HG03457 (cell line): ENCODE results near the gene RPTOR.

ENCODE experiments used
- ATAC-seq: cut with Tn5 transposase; IDR thresholded peaks from one replicate; pipeline ENCODE4 v1.9.1; 2021; ENCODE audit warnings: moderate number of reproducible peaks; ENCODE audit not compliant: unreplicated experiment

Gene RPTOR

GRCh38 chr17:80585890-80586845 is 41.5 kb downstream of the RPTOR start:
- no peak for ATAC-seq

- ATAC-seq: no peak
Measured at GRCh38 chr17:80586846-80587228, 42.2 kb downstream of the RPTOR start.

DNA sequence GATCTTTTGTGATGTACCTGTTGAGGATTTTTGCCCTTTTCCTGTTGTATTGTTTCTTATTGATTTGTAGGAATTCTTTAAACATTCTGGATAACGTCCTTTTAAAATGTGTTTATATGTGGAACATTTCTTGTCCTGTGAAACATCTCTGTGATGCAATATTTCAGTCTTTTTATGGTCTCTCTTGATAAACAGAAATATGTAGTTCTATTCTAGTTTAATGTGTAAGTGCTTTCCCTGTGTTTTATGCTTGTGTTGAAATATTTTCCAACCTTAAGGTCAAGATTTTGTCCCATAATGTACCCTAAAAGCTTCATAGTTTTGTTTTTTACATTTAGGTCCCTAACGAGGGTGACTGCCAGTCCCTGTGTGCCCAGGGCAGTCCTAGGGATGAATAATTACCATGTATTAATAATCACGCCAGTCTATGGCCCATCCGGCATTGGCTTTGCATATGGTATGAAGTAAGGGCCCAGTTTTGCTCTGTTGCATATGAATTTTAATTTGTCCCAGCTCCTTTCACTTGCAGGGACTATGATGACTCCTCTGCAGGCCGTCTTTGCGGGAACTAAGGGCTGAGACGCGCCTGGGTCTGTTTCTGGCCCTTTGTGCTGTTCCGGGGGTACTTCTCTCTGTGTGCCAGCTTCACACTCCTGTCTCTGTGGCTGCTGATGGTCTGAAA is 44.2 kb downstream of the RPTOR start:
- ATAC-seq: no peak

- ATAC-seq: no peak
Measured at GRCh38 chr17:80591788-80592187, 47.1 kb downstream of the RPTOR start.

DNA sequence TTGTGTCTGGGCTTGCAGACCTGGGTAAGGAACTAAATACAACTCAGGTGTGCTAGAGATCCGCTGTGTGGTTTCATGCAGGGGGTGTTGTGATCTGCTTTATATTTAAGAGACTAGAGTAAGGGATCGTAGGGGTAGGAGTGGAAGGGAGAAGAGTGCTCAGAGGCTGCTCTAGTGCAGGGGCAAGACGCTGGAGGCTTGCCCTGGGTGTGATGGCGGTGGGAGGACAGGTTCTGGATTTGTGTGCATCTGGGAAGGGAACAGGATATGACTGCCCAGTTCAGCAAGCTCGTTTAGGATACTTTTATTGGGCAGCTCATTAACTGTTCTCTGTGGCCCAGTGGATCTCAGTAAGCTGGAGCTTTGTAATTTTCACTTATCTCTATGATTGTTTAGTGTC is 47.6 kb downstream of the RPTOR start:
- ATAC-seq: no peak

DNA sequence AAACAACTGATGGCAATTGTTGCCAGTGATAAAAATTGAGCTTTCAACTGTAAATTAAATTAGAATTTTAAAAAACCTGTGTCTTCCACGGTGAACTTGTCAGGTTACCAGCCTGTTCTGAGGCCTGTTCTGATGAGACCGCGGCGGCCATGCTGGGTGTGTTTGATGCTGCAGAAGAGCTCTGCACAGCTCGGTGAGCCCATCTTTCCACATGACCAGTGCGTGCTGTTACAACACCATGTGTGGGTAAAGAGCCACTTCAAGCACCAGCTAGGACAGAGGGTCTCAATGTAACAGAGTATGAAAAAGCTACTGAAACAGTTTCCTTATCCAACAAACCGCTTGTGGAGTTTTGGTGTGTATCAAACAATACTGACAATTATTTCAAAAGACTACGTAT is 48.5 kb downstream of the RPTOR start:
- ATAC-seq: no peak

GRCh38 chr17:80594431-80595269 is 50.0 kb downstream of the RPTOR start:
- no peak for ATAC-seq

GRCh38 chr17:80596760-80597608 is 52.3 kb downstream of the RPTOR start:
- ATAC-seq: no peak

DNA sequence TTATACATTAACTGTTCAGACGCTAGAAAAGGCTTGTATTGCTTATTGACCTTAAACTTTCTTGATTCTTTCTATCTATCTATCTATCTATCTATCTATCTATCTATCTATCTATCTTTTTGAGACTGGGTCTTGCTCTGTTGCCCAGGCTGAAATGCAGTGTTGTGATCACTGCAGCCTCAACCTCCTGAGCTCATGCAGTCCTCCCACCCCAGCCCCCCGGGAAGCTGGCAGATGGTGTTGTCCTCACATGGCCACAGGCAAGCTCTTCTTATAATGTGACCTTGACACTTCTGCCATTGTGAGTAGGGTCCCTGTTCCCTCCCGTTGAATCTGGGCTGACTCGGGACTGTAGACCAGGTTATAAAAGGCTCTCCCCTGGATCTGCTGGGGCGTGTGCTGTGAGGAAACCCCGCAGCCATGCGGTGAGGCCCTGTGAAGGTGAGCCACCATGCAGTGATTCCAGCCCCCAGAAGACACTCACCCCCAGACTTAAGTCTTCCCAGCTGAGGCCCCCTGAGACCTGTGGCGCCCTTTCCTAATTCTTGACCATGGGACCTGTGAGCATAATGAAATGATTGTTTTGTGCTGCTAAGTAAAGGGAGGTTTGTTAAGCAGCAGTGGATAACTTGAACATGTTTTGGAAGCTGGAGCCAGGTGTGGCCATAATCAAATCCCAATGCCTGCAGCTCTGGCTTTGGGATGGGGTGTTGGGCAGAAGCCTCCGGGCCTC is 54.3 kb downstream of the RPTOR start:
- ATAC-seq: no peak

DNA sequence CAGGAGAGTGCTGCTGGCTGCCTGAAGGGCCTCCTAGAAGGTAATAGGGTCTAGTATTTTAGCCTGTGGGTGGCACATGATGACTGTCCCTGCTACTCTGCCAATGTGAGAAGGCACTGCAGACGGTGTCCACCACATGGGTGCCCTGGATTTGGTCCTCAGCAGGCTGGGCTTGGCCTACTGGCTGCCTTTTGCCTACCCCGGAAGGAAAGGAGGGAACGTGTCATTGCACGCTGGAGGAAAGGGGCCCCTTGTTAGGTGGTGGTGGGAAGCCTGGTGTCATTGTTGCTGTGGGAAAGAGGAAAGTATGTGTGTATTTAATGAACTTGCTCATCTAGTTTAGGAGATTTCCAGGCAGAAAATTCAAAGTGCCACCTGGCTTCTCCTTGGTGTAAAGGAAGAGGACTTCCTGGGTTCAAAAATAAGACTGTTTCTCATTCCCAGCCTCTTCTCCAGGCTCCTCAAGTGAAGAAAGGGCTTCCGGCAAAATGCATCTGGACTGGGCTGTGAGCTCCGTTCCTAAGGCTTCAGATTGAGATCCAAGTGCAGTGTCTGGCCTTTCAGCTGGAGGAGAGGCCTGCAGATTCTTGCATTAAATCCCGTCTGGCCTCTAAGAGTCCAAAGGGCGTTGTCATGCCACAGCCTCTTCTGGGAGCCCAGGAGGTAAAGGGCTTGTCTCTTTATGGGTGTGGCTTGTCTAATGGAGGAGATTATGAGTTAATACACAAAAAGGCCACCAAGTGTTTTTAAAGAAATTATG is 55.1 kb downstream of the RPTOR start:
- no peak for ATAC-seq

GRCh38 chr17:80601146-80601545 is 56.5 kb downstream of the RPTOR start:
- no peak for ATAC-seq

DNA sequence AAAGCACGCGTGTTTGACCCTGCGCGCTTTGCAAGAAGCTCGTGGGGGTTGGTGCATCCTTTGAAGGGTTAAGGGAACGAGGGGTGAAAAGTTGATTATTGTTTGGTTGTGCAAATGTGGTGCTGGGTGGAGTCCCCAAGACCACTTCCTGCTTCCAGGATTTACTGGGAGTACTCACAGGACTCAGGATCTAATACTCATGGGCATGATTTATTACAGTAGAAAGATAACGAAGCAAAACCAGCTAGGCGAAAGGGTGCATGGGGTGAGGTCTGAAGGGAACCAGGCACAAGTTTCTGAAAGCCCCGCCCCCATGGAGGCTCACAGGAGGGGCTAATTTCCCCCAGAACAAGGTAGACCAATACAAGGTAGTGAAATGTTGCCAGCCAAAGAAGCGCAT is 58.8 kb downstream of the RPTOR start:
- no peak for ATAC-seq

DNA sequence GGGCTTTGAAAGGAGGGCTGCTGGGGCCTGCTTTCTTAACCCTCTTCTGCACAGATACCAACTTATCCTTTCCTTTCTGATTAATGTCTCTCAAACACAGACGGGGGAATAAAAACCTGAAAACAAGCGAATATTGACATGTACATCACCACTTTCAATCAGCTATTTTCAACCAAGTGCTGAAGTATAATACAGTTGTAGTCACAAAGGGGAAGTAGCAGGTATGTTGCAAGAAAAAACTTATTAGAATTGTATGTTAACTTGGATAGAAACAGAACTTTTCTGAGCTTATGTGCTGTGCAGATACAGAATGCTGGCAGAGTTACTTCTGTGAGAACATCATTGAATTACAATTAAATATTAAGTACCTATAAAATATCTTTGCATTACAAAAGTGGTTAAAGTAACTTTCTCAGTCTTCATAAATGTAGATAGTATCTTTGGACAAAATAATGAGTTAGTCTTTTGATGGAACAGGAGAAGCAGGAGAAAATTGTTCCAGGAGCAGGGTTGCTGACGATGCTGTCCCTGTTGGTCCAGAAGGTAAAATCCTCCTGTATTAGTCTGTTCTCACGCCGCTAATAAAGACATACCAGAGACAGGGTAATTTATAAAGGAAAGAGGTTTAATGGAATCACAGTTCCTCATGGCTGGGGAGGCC is 59.5 kb downstream of the RPTOR start:
- ATAC-seq: no peak

DNA sequence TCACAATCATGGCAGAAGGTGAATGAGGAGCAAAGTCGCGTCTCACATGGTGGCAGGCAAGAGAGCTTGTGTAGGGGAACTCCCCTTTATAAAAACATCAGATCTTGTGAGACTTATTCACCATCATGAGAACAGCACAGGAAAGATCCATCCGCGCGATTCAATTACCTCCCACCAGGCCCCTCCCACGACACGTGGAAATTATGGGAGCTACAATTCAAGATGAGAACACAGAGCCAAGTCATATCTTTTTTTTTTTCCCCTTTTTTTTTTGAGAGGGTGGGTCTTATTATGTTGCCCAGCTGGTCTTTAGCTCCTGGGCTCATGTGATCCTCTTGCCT is 60.0 kb downstream of the RPTOR start:
- no peak for ATAC-seq

DNA sequence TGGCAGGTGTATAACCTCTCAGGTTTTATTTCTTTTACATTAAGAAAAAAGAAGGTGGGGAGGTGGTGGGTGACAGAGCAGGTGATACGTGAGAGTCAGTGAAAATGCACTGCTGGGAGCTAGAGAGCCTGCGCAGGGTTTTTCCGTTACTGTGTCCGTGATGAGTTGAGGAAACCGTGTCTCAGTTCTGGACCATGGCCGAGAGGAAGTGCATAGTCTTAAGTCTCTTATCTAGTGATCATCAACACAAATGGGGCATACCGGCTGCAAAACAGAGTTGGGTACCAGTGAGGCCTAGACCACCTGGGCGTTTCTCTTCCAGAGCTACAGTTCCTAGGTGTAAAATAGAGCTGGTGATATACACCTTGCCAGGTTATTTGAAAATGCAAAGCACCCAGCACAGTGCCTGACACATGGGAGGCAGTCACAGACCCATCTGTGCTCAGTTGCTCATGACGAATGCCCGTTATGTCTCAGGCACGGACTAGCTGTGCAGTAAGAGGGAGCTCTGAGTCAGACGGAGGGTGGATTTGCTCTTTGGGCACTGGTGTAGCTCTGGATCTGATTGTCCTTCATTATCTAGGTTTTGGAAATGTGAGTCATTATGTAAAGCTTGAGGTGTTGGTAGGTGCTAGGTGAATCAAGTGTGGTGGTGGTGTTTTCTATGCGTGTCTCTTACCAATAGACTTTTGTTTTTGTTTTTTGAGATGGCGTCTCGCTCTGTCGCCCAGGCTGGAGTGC is 60.9 kb downstream of the RPTOR start:
- ATAC-seq: no peak

- no peak for ATAC-seq
Measured at GRCh38 chr17:80608326-80608725, 63.7 kb downstream of the RPTOR start.

DNA sequence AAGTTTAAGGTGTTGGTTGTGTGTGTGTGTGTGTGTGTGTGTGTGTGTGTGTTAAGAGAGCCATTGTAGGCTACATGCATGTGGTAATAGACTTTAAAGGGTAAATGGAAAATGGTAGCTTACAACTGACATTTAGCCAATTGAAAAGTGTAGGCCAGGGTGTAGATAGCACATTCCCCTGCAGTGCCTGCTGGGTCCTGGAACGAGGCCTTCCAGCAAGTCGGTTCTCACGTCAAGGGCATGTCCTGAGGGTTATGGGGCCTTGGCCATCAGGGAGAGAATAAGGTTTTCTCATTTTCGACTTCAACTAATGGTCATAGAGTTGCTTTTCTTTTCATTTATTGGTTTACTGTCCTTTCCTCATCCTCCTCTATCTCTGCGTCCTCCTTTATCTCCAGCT is 65.1 kb downstream of the RPTOR start:
- ATAC-seq: no peak

DNA sequence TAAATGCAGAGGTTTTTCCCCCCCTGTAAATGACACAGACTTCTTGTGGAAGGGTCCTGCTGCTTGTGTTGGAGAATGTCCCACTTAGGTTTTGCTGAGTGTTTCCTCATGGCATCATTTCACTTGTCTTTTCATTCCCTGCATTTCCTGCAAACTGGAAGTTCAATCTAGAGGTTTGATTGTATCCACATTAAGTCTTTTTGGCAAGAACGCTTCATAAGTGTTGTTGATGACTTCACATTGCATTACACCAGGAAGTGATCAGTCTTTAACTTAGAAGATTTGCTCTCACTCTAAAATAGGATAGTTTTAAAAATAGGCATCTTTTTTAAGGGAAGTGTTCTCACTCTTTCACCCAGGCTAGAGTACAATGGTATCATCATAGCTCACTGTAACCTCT is 67.2 kb downstream of the RPTOR start:
- ATAC-seq: no peak
